Measurements from ENCODE around the gene MYRFL. TPM values are rescaled to one million over a fixed set of nuclear protein-coding genes. Genes with fewer than 3 reads are reported as not detected.

MYRFL gene
- total RNA-seq, 1 experiment from 2014 or later = 3.2 TPM

DNA sequence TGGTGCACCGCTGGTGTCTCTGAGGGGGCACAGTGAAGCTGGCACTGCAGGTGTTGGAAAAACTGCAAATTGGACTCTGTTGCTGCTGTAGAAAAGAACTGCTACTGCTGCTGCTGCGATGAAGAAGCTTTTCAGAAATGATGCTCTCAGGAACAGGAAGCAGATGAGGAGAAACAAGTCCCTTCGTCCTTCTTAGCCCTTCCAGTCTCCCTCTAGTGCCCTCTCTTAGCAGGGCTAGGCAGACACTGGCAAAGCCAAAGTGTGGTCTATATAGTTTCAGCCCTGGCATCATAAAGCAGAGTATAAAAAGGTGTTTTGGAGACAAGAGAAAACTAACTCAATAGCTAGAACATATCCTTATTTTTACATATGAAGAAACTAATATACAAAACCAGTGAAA lies 174.5 kb downstream of the MYRFL start:
- H3K9me3 ChIP-seq (ENCODE audit: low read length) = no peaks in the 10 kb centered on the region
- no peak overlapping the region for H3K9ac ChIP-seq (ENCODE audit: low read length)
- H3K27me3 ChIP-seq (ENCODE audit: low read length) = no peaks in the 10 kb centered on the region
- no peaks in the 10 kb centered on the region for H3K36me3 ChIP-seq (ENCODE audit: insufficient read depth, low read length)
- no peaks in the 10 kb centered on the region for H3K9me2 ChIP-seq (replicated peaks; ENCODE audit: insufficient read depth, low read length)
- no peaks in the 10 kb centered on the region for H4K20me1 ChIP-seq (ENCODE audit: insufficient read depth, low read depth, low read length)
- H3K79me2 ChIP-seq (ENCODE audit: low read length) = no peaks in the 10 kb centered on the region
- peak; percentile 58 for DNase-seq
- H2AFZ ChIP-seq (ENCODE audit: low read length) = 0 out of 2 replicates have a peak overlapping the region, but pooled peaks have one; percentile 14
- no peak overlapping the region for H3K4me3 ChIP-seq (ENCODE audit: low read length)
- H3K4me2 ChIP-seq (ENCODE audit: low read depth, low read length, poor library complexity, severe bottlenecking) = no peak overlapping the region
- H3K4me1 ChIP-seq (ENCODE audit: low read length) = peaks cover 9% of the 10 kb centered on the region
- no peak overlapping the region for H3K27ac ChIP-seq (ENCODE audit: low read length)

- H2AFZ ChIP-seq (ENCODE audit: low read length) = no peak overlapping the region
- DNase-seq = no peak
Observed at GRCh38 chr12:70002097-70002911, 177.3 kb downstream of the MYRFL start.

GRCh38 chr12:70002912-70003255 lies 177.9 kb downstream of the MYRFL start:
- no peak overlapping the region for H2AFZ ChIP-seq (ENCODE audit: low read length)
- H3K9me3 ChIP-seq (ENCODE audit: low read length) = peaks cover 11% of the 10 kb centered on the region
- H3K36me3 ChIP-seq (ENCODE audit: insufficient read depth, low read length) = peaks cover 3% of the 10 kb centered on the region; the same call in 1 of the 2 replicates
- H3K4me2 ChIP-seq (ENCODE audit: low read depth, low read length, poor library complexity, severe bottlenecking) = no peak overlapping the region
- peaks cover 18% of the 10 kb centered on the region for H3K4me1 ChIP-seq (ENCODE audit: low read length)
- H3K27ac ChIP-seq (ENCODE audit: low read length) = no peak overlapping the region
- H3K79me2 ChIP-seq (ENCODE audit: low read length) = no peaks in the 10 kb centered on the region
- no peak overlapping the region for H3K9ac ChIP-seq (ENCODE audit: low read length)
- no peaks in the 10 kb centered on the region for H3K27me3 ChIP-seq (ENCODE audit: low read length)
- no peaks in the 10 kb centered on the region for H3K9me2 ChIP-seq (replicated peaks; ENCODE audit: insufficient read depth, low read length)
- no peak overlapping the region for H3K4me3 ChIP-seq (ENCODE audit: low read length)
- no peak for DNase-seq
- no peaks in the 10 kb centered on the region for H4K20me1 ChIP-seq (ENCODE audit: insufficient read depth, low read depth, low read length)

More at GRCh38 chr12:70002097-70002911, 177.3 kb downstream of the MYRFL start:
- Histone ChIP-seq H3K27ac (ENCODE audit: low read length) (no peak overlapping the region), H3K4me1 (ENCODE audit: low read length) (peaks cover 18% of the 10 kb centered on the region), H3K27me3 (ENCODE audit: low read length) (no peaks in the 10 kb centered on the region), H3K4me3 (ENCODE audit: low read length) (no peak overlapping the region), H3K4me2 (ENCODE audit: low read depth, low read length, poor library complexity, severe bottlenecking) (no peak overlapping the region), H3K79me2 (ENCODE audit: low read length) (no peaks in the 10 kb centered on the region), H3K9me2 (replicated peaks; ENCODE audit: insufficient read depth, low read length) (no peaks in the 10 kb centered on the region), H3K9ac (ENCODE audit: low read length) (no peak overlapping the region), H3K9me3 (ENCODE audit: low read length) (peaks cover 5% of the 10 kb centered on the region), H4K20me1 (ENCODE audit: insufficient read depth, low read depth, low read length) (no peaks in the 10 kb centered on the region), H3K36me3 (ENCODE audit: insufficient read depth, low read length) (no peaks in the 10 kb centered on the region)

DNA sequence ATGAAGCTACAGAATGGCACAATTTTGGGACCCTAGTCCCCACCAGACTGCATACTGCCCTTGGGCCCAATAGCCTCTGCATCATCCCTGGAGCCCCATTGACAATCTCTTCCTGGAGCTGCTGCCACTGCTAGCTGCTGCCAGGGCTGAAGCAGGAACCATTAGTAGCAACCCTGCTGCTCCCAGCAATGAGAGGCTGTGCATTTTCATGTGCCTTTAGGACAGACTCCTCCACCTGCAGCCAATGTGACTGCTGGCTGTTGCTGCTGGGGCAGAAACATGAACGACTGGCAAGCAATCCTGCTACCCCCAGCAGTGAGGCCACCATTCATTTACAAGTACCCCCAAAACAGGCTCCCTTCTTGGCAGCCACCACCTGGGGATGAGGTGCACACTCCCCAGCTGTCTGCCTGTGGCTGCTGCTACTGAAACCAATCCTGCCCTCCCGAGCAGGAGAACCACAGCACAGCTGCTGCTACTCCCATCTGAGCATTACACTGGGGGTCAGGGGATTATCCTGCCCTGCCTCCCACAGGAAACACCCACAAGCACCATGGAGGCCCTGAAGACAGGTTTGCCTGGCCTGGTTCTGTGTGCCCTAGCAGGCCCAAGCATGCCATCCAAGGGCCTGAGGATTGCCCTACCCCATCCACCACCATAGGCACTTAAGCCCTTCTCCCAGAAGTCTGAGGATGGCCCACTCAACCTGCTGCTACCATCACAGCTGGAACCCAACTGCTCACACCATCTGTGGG lies 181.0 kb downstream of the MYRFL start:
- Histone ChIP-seq H4K20me1 (ENCODE audit: insufficient read depth, low read depth, low read length) (no peaks in the 10 kb centered on the region), H3K9me2 (replicated peaks; ENCODE audit: insufficient read depth, low read length) (no peaks in the 10 kb centered on the region), H3K36me3 (ENCODE audit: insufficient read depth, low read length) (peaks cover 8% of the 10 kb centered on the region; the same call in 1 of the 2 replicates), H2AFZ (ENCODE audit: low read length) (peak overlapping the region; percentile 13; the same call in 1 of the 2 replicates), H3K9ac (ENCODE audit: low read length) (no peak overlapping the region), H3K9me3 (ENCODE audit: low read length) (peaks cover 19% of the 10 kb centered on the region), H3K4me2 (ENCODE audit: low read depth, low read length, poor library complexity, severe bottlenecking) (no peak overlapping the region), H3K79me2 (ENCODE audit: low read length) (no peaks in the 10 kb centered on the region), H3K4me3 (ENCODE audit: low read length) (no peak overlapping the region), H3K4me1 (ENCODE audit: low read length) (peaks cover 9% of the 10 kb centered on the region), H3K27me3 (ENCODE audit: low read length) (no peaks in the 10 kb centered on the region), H3K27ac (ENCODE audit: low read length) (no peak overlapping the region)
- DNase-seq = no peak

- Histone ChIP-seq H3K36me3 (ENCODE audit: insufficient read depth, low read length) (peaks cover 8% of the 10 kb centered on the region; the same call in 1 of the 2 replicates), H3K27me3 (ENCODE audit: low read length) (no peaks in the 10 kb centered on the region), H3K4me3 (ENCODE audit: low read length) (no peak overlapping the region), H3K9ac (ENCODE audit: low read length) (no peak overlapping the region), H2AFZ (ENCODE audit: low read length) (no peak overlapping the region), H4K20me1 (ENCODE audit: insufficient read depth, low read depth, low read length) (no peaks in the 10 kb centered on the region), H3K9me3 (ENCODE audit: low read length) (peaks cover 19% of the 10 kb centered on the region), H3K79me2 (ENCODE audit: low read length) (no peaks in the 10 kb centered on the region), H3K4me2 (ENCODE audit: low read depth, low read length, poor library complexity, severe bottlenecking) (no peak overlapping the region), H3K4me1 (ENCODE audit: low read length) (peaks cover 9% of the 10 kb centered on the region), H3K9me2 (replicated peaks; ENCODE audit: insufficient read depth, low read length) (no peaks in the 10 kb centered on the region), H3K27ac (ENCODE audit: low read length) (no peak overlapping the region)
- no peak for DNase-seq
Observed at GRCh38 chr12:70006619-70006973, 181.6 kb downstream of the MYRFL start.

DNA sequence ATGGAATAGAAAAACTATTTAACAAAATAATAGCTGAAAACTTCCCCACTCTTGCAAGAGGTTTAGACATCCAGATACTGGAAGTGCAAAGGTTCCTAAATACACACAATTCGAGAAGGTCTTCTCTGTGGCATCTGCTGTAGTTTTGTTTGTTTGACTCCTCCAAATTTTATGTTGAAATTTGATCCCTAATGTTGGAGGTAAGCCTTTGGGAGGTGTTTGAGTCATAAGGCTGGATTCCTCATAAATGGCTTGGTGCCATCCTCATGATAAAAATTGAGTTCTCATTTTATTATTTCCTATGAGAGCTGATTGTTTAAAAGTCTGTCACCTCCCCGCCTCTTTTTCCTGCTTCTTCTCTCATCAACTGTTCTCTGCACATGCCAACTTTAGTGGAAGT lies 182.7 kb downstream of the MYRFL start:
- H2AFZ ChIP-seq (ENCODE audit: low read length) = no peak overlapping the region
- H3K9me3 ChIP-seq (ENCODE audit: low read length) = peaks cover 19% of the 10 kb centered on the region
- no peak overlapping the region for H3K4me3 ChIP-seq (ENCODE audit: low read length)
- no peak overlapping the region for H3K9ac ChIP-seq (ENCODE audit: low read length)
- H3K4me1 ChIP-seq (ENCODE audit: low read length) = peaks cover 9% of the 10 kb centered on the region
- no peak for DNase-seq
- no peaks in the 10 kb centered on the region for H3K27me3 ChIP-seq (ENCODE audit: low read length)
- no peaks in the 10 kb centered on the region for H3K9me2 ChIP-seq (replicated peaks; ENCODE audit: insufficient read depth, low read length)
- no peak overlapping the region for H3K4me2 ChIP-seq (ENCODE audit: low read depth, low read length, poor library complexity, severe bottlenecking)
- H3K79me2 ChIP-seq (ENCODE audit: low read length) = no peaks in the 10 kb centered on the region
- peaks cover 8% of the 10 kb centered on the region; the same call in 1 of the 2 replicates for H3K36me3 ChIP-seq (ENCODE audit: insufficient read depth, low read length)
- no peaks in the 10 kb centered on the region for H4K20me1 ChIP-seq (ENCODE audit: insufficient read depth, low read depth, low read length)
- H3K27ac ChIP-seq (ENCODE audit: low read length) = no peak overlapping the region

Other genes with a start within 250 kb of the MYRFL start
- gene CCT2, start 239.8 kb upstream of the MYRFL start, total RNA-seq (2014; rRNA removed; shearing (Covaris generic); ENCODE audit: low replicate concordance) = 205 and 311 TPM in 2 replicates
- gene LRRC10, start 214.3 kb upstream of the MYRFL start, total RNA-seq (2014; rRNA removed; shearing (Covaris generic); ENCODE audit: low replicate concordance) = not detected in 2 replicates
- not detected in 2 replicates for gene BEST3, start 125.9 kb upstream of the MYRFL start, total RNA-seq (2014; rRNA removed; shearing (Covaris generic); ENCODE audit: low replicate concordance)
- gene RAB3IP, start 86.4 kb upstream of the MYRFL start, total RNA-seq (2014; rRNA removed; shearing (Covaris generic); ENCODE audit: low replicate concordance) = 22.2 and 25.3 TPM in 2 replicates

All from Karpas-422 (cell line).